ENCODE measurements around the gene CTNNBL1. TPM values are rescaled to one million over a fixed set of nuclear protein-coding genes. Genes with fewer than 3 reads are reported as not detected.

The CTNNBL1 gene
- total and polyA plus RNA-seq, 12 donors, result 5.5 to 75.5 (median 37.7) TPM

DNA sequence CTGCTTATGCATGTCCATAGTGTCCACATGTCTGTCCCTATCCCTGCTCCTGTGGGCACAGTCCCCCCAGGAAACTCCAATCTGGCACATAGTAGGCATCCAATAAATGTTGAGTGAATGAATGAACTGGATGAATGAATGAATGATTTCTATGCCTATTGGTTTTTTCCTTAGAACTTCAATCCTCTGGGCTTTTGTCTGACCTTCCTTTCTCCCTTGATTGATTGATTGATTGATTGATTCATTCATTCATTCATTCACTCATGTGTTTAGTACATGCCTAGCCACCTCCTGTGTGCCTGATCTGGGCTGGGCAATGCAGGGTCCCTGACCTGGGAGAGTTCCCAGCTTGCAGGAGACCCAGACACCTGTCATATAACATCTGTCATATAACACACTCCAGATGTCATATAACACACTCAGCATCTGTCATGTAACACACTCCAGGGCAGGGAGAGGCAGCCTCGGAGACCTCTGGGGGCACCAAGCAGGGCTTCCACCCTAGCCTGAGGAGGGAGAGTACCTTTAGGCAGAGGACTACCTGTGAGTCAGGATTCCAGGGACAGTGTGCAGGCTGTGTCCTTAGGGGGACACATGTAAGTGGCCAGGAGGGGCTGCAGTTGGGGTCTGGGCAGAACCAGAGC is 227.0 kb downstream of the CTNNBL1 start:
- intact Hi-C loops (cut with DNase I), result no loop called here
- no peak overlapping the region for H3K27ac ChIP-seq
- peaks cover 4% of the 10 kb centered on the region for H3K27me3 ChIP-seq
- H3K4me1 ChIP-seq (replicated peaks in 1 of 2), result peaks cover 0 to 3% of the 10 kb centered on the region in 2 donors
- TF ChIP-seq POLR2A (IDR thresholded peaks at IDR 0.05), result no peak
- 63 to 90% (median 78%) methylated on average over 1 of the region's 1 CpG; no CpG with 5 or more reads in 1 of the 4 donors for WGBS, 4 donors
- no peak for DNase-seq
- H3K9me3 ChIP-seq (replicated peaks in 1 of 3), result no peaks in the 10 kb centered on the region
- no peaks in the 10 kb centered on the region for H3K36me3 ChIP-seq (replicated peaks in 1 of 2)
- no peak overlapping the region for H3K4me3 ChIP-seq

DNA sequence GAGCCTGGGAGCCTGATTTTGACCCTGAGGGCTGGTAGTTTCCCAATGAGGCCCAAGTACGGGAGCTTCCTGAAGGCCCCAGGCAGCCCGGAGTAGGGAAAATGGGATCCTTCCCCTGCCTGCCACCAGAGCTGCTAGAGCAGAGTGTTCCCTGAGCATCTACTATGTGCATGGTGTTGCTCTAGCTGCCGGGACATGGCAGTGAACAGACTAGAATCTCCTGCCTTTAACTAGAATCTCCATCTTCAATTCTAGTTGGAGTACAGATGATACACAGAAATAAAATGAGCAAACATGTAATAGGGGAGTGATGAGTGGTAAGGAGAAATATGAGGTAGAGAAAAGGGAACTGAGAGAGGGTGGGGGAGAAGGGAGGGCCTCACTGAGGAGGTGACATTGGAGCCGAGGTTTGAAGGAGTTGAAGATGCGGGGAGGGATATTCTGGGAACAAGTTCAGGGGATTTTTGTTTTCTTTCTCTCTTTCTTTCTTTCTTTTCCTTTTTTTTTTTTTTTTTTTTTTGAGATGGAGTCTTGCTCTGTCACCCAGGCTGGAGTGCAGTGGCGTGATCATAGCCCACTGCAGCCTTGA is 227.6 kb downstream of the CTNNBL1 start:
- Histone ChIP-seq H3K4me3 (no peak overlapping the region), H3K27ac (no peak overlapping the region), H3K4me1 (replicated peaks in 1 of 2) (no peaks in the 10 kb centered on the region), H3K36me3 (replicated peaks in 1 of 2) (no peaks in the 10 kb centered on the region), H3K27me3 (peaks cover 4% of the 10 kb centered on the region), H3K9me3 (replicated peaks in 1 of 3) (no peaks in the 10 kb centered on the region)
- 76 to 86% (median 83%) methylated on average over 5 to 6 of the region's 6 CpGs for WGBS, 4 donors
- intact Hi-C loops (cut with DNase I), result no loop called here
- no peak for DNase-seq
- TF ChIP-seq, protein P1, sequence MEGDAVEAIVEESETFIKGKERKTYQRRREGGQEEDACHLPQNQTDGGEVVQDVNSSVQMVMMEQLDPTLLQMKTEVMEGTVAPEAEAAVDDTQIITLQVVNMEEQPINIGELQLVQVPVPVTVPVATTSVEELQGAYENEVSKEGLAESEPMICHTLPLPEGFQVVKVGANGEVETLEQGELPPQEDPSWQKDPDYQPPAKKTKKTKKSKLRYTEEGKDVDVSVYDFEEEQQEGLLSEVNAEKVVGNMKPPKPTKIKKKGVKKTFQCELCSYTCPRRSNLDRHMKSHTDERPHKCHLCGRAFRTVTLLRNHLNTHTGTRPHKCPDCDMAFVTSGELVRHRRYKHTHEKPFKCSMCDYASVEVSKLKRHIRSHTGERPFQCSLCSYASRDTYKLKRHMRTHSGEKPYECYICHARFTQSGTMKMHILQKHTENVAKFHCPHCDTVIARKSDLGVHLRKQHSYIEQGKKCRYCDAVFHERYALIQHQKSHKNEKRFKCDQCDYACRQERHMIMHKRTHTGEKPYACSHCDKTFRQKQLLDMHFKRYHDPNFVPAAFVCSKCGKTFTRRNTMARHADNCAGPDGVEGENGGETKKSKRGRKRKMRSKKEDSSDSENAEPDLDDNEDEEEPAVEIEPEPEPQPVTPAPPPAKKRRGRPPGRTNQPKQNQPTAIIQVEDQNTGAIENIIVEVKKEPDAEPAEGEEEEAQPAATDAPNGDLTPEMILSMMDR (IDR thresholded peaks at IDR 0.05), result no peak
- no peak for TF ChIP-seq POLR2A (IDR thresholded peaks at IDR 0.05)

Other genes starting within 250 kb of the CTNNBL1 start
- 10 to 100 TPM in 1 of 9 donors, 1 to 10 TPM in 3, under 1 TPM in 3, not detected in 2; 0.22 to 23.5 (median 6.1) TPM for gene NNAT, start 172.8 kb upstream of the CTNNBL1 start, total RNA-seq
- gene NNAT, start 172.8 kb upstream of the CTNNBL1 start, polyA plus RNA-seq, result 10 to 100 TPM in 2 of 3 donors, 1 to 10 TPM in 1; 6.9 to 21.6 (median 21.3) TPM
- 10 to 100 TPM; 50.2 to 80.1 (median 67.0) TPM for gene BLCAP, start 166.2 kb upstream of the CTNNBL1 start, total RNA-seq
- gene BLCAP, start 166.2 kb upstream of the CTNNBL1 start, polyA plus RNA-seq, result 100 to 1,000 TPM in 1 of 3 donors, 10 to 100 TPM in 2; 67.4 to 105 (median 70.6) TPM
- 10 to 100 TPM in 2 of 9 donors, 1 to 10 TPM in 6, under 1 TPM in 1; 0.36 to 14.9 (median 8.0) TPM for gene VSTM2L, start 209.1 kb downstream of the CTNNBL1 start, total RNA-seq
- gene VSTM2L, start 209.1 kb downstream of the CTNNBL1 start, polyA plus RNA-seq, result 10 to 100 TPM in 1 of 3 donors, 1 to 10 TPM in 2; 3.2 to 21.8 (median 6.9) TPM